GM12878 (cell line): ENCODE results near the gene CORO1C. TPM values are rescaled to one million over a fixed set of nuclear protein-coding genes. Genes with fewer than 3 reads are reported as not detected.

Source experiments
- ATAC-seq: fragments of 200-7000 bp; cut with Tn5 transposase; 3 replicates; pipeline ENCODE4 v1.9.1; 2020; ENCODE audit warnings: mild to moderate bottlenecking, moderate library complexity
- BruUV-seq: library from RNA; stranded (reverse); fragments of 400-500 nt; replicated peaks from 2 replicates; lab custom pipeline; 2021; lab: Mats Ljungman, UMichigan
- CTCF ChIA-PET: fragments of 300-600 bp; sonication (Branson Sonifier 250); formaldehyde crosslinking; extraction: SDS; loops from one replicate; lab custom pipeline; 2021; ENCODE audit warnings: inconsistent platforms; lab: Yijun Ruan, JAX
- POLR2A ChIA-PET: fragments of 350-600 bp; formaldehyde crosslinking; extraction: SDS; loops from one replicate; lab custom pipeline; 2021; ENCODE audit warnings: inconsistent platforms; lab: Charles Lee
- RAD21 ChIA-PET: fragments of 300-600 bp; sonication (Branson Sonifier 250); formaldehyde crosslinking; loops from one replicate; lab custom pipeline; 2023; ENCODE audit warnings: antibody characterized with exemption; ENCODE audit not compliant: unreplicated experiment; lab: Charles Lee
- SMC1A ChIA-PET: fragments of 300-600 bp; sonication (Branson Sonifier 250); formaldehyde crosslinking; loops from one replicate; lab custom pipeline; 2023; ENCODE audit not compliant: unreplicated experiment, uncharacterized antibody; lab: Charles Lee
- DNase-seq: peaks from one replicate; pipeline ENCODE4 v3.0.0-alpha.2; 2011; ENCODE audit warnings: low read depth, low spot score
- FAIRE-seq: peaks from 3 replicates; lab custom pipeline; 2011; peaks lifted over from hg19 to GRCh38; lab: Jason Lieb, UNC
- H2AFZ ChIP-seq: 2 replicates; pipeline ENCODE4 v1.6.0; 2011; ENCODE audit warnings: low read depth, low read length, control low read depth; ENCODE audit not compliant: control insufficient read depth
- H3K27ac ChIP-seq: 2 replicates; pipeline ENCODE4 v1.5.1; 2011; ENCODE audit warnings: control low read depth; ENCODE audit not compliant: control insufficient read depth, insufficient read depth
- H3K27me3 ChIP-seq, 2 experiments: replicated peaks in 1 of 2; 2 replicates each; pipeline versions ENCODE4 v1.6.0 to v1.6.1; 2011; ENCODE audit warnings: low read length in 1 of 2; ENCODE audit not compliant: control insufficient read depth in 2 of 2, insufficient read depth in 2 of 2
- H3K36me3 ChIP-seq, 2 experiments: 2 replicates each; pipeline ENCODE4 v1.5.1; 2011; ENCODE audit warnings: low read length in 1 of 2; ENCODE audit not compliant: control insufficient read depth in 2 of 2, insufficient read depth in 2 of 2
- H3K4me1 ChIP-seq: 2 replicates; pipeline ENCODE4 v1.6.1; 2011; ENCODE audit warnings: mild to moderate bottlenecking, low read length, moderate library complexity, mixed read lengths; ENCODE audit not compliant: control insufficient read depth, insufficient read depth
- H3K4me2 ChIP-seq: 2 replicates; pipeline ENCODE4 v1.6.0; 2011; ENCODE audit warnings: control low read depth; ENCODE audit not compliant: control insufficient read depth, insufficient read depth
- H3K4me3 ChIP-seq: fragments of 200-600 bp; sonication (generic); 2 replicates; pipeline ENCODE4 v1.5.1; 2016
- H3K79me2 ChIP-seq: 2 replicates; pipeline ENCODE4 v1.6.0; 2011; ENCODE audit warnings: low read length; ENCODE audit not compliant: control insufficient read depth, insufficient read depth
- H3K9ac ChIP-seq: 2 replicates; pipeline ENCODE4 v1.8.0; 2011; ENCODE audit warnings: low read length, control low read depth, mixed read lengths; ENCODE audit not compliant: control insufficient read depth, insufficient read depth
- H3K9me3 ChIP-seq: replicated peaks from 3 replicates; pipeline ENCODE4 v1.5.1; 2011; ENCODE audit warnings: mild to moderate bottlenecking, low read length; ENCODE audit not compliant: control insufficient read depth, insufficient read depth
- H4K20me1 ChIP-seq: 2 replicates; pipeline ENCODE4 v1.6.0; 2011; ENCODE audit not compliant: control insufficient read depth, insufficient read depth
- GABPA ChIP-seq: IDR thresholded peaks from 2 replicates; pipeline ENCODE4 v1.6.1; 2014; ENCODE audit warnings: antibody characterized with exemption, low read depth, mild to moderate bottlenecking, inconsistent platforms
- RAD21 ChIP-seq: IDR thresholded peaks from 2 replicates; pipeline ENCODE4 v1.6.1; 2011; ENCODE audit warnings: mild to moderate bottlenecking, low read depth, low read length, moderate library complexity; ENCODE audit not compliant: insufficient read depth
- SRF ChIP-seq, 2 experiments: IDR thresholded peaks; 2 replicates each; pipeline ENCODE4 v1.6.1; 2011; ENCODE audit warnings: low read depth in 2 of 2, low read length in 2 of 2, mild to moderate bottlenecking in 1 of 2, moderate library complexity in 1 of 2
- WGBS: methylation state at CpG from one replicate; pipeline ENCODE4 v1.1.6; 2016; ENCODE audit warnings: low lambda C conversion rate; ENCODE audit not compliant: insufficient replicate concordance, insufficient coverage; ENCODE audit errors: missing lambda C conversion rate; 5-methylcytosine and 5-hydroxymethylcytosine counted together
- in situ Hi-C: fragments of 300-500 bp; cut with MboI; formaldehyde crosslinking; loops from 9 replicates; pipeline ENCODE4 v1.14.3; 2018; ENCODE audit warnings: mixed read lengths
- intact Hi-C: fragments of 100-400 bp; cut with micrococcal nuclease; formaldehyde crosslinking; loops from one replicate; pipeline ENCODE4 v1.14.2; 2022; ENCODE audit not compliant: unreplicated experiment
- polyA plus RNA-seq, 11 experiments: library from polyadenylated mRNA; depleted of rRNA in 4 of 11; unstranded in 6 of 11; stranded (reverse) in 5 of 11; fragments of >200 nt; fragmentation: Nextera tagmentation in 4 of 11; fragmentation: Illumina TruSeq in 1 of 11; extraction: Ambion mirVana in 4 of 11; extraction: Trizol in 1 of 11; gene quantifications; 1 replicate in 1 of 11; 2 replicates in 10 of 11; pipeline versions ENCODE4 v1.2.1 to v1.2.3, GENCODE V29; 2011 to 2016; ENCODE audit warnings: inconsistent platforms in 2 of 11, missing spikeins in 2 of 11, low read depth in 1 of 11
- total RNA-seq, 4 experiments: library from RNA; depleted of rRNA in 3 of 4; stranded (reverse); fragments of >200 nt in 3 of 4; fragmentation: Illumina TruSeq in 1 of 4; extraction: Trizol in 1 of 4; gene quantifications; 2 replicates each; pipeline versions ENCODE4 v1.2.1 to v1.2.3, GENCODE V29; 2013 to 2021
- TF ChIP-seq, protein P1 (sequence below), 3 experiments: IDR thresholded peaks in 2 of 3; conservative IDR thresholded peaks in 1 of 3; 2 replicates each; pipeline ENCODE4 v1.5.1; 2011; ENCODE audit warnings: low read depth in 3 of 3, low read length in 3 of 3, mild to moderate bottlenecking in 3 of 3, control low read depth in 2 of 3, moderate library complexity in 2 of 3, inconsistent platforms in 1 of 3, mixed read lengths in 1 of 3; ENCODE audit not compliant: control insufficient read depth in 2 of 3, insufficient read depth in 1 of 3; ENCODE audit errors: extremely low read depth in 1 of 3

CORO1C gene
- total and polyA plus RNA-seq, 10 of the 15 experiments (the other 5 are each of a cell fraction or from before 2014, with no cell fraction given) = 52.7 to 254 (median 171) TPM

DNA sequence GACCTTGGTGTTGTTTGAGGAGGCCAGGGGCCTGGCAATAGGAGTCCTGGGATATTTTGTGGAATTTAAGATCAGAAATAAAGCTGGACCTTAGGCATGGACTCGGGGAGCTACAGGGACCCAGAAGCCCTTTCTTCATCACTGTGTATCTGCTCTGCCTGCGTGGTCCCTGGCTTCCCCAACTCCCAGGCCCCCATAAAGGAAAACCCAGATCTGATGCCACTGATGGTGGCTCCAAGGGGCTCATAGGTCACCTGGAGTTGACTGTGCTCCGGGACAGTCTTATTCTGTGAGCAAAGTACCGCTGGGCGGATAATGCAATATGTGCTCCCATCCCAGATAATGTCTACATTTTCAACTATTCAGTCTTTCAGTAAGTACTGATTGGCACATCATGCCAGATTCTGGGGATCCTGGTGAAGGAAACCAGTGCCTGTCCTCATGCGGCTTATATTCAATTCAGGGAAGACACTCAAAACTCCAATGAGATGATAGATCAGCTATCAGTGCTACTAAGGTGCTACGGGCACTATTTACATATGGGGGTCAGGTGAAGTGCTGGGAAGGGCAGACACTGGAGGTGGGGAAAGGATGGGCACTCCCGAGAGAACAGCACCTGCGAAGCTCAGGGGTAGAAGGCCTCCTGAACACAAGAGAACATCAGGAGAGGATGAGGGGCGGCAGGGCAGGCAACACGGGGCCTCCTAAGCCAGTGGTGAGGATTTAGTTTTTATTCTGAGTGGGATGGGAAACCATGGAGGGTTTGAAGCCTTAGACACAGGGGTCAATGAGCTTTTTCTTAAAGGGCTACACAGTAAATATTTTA is 92.1 kb downstream of the CORO1C start:
- intact Hi-C loops = loop anchor here (10.0 kb wide), 2 partner anchors 304 to 456 kb away; partner anchors contain the start of genes ALKBH2, CMKLR1 and UNG
- peaks cover 71% of the 10 kb centered on the region for H3K4me1 ChIP-seq
- SMC1A ChIA-PET = interaction anchor here (0.9 to 16.7 kb wide), 15 partner anchors 8 to 309 kb away, joined by 3 to 397 read pairs (median 4); partner anchors contain the start of genes ISCU and SART3

More for the DNA sequence above, 92.1 kb downstream of the CORO1C start:
- in situ Hi-C loops = loop anchor here (10.0 kb wide), 1 partner anchor 456 kb away; the partner anchor contains the start of genes ALKBH2 and UNG
- H3K9ac ChIP-seq = no peak overlapping the region
- CTCF ChIA-PET = interaction anchor here (0.5 to 17.2 kb wide), 7 partner anchors 9 to 187 kb away, joined by 3 to 244 read pairs (median 5); partner anchors contain the start of gene ISCU
- no peak for FAIRE-seq
- DNase-seq = no peak
- POLR2A ChIA-PET = interaction anchor here (1.2 to 10.5 kb wide), 6 partner anchors 9 to 218 kb away, joined by 3 to 199 read pairs (median 9); partner anchors contain the start of gene SSH1
- RAD21 ChIA-PET = interaction anchor here (0.7 to 17.3 kb wide), 7 partner anchors 8 to 184 kb away, joined by 3 to 413 read pairs (median 6); partner anchors contain the start of genes ISCU and SART3
- WGBS = 98% methylated on average over 11 of the region's 11 CpGs
- no peaks in the 10 kb centered on the region for H3K27me3 ChIP-seq
- H3K4me2 ChIP-seq = peak overlapping the region; percentile 34
- H4K20me1 ChIP-seq = no peaks in the 10 kb centered on the region
- TF ChIP-seq RAD21 (no peak), GABPA (no peak), SRF (IDR thresholded peaks at IDR 0.05; ENCODE audit: low read depth in 2 of 2, low read length in 2 of 2) (no peak)
- TF ChIP-seq, protein P1, sequence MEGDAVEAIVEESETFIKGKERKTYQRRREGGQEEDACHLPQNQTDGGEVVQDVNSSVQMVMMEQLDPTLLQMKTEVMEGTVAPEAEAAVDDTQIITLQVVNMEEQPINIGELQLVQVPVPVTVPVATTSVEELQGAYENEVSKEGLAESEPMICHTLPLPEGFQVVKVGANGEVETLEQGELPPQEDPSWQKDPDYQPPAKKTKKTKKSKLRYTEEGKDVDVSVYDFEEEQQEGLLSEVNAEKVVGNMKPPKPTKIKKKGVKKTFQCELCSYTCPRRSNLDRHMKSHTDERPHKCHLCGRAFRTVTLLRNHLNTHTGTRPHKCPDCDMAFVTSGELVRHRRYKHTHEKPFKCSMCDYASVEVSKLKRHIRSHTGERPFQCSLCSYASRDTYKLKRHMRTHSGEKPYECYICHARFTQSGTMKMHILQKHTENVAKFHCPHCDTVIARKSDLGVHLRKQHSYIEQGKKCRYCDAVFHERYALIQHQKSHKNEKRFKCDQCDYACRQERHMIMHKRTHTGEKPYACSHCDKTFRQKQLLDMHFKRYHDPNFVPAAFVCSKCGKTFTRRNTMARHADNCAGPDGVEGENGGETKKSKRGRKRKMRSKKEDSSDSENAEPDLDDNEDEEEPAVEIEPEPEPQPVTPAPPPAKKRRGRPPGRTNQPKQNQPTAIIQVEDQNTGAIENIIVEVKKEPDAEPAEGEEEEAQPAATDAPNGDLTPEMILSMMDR (IDR thresholded peaks at IDR 0.05 in 2 of 3, conservative IDR thresholded peaks at IDR 0.05 in 1 of 3; ENCODE audit: control insufficient read depth in 2 of 3, extremely low read depth in 1 of 3, insufficient read depth in 1 of 3, low read depth in 3 of 3, low read length in 3 of 3) = no peak
- TF ChIP-seq, all 136 proteins: peak for 0
- Histone ChIP-seq H2AFZ (no peak overlapping the region), H3K4me3 (no peak overlapping the region), H3K9me3 (no peaks in the 10 kb centered on the region), H3K36me3 (no peaks in the 10 kb centered on the region; a peak in 2 of 4 replicates), H3K79me2 (peaks cover 11% of the 10 kb centered on the region), H3K27ac (no peak overlapping the region)
- ATAC-seq = no peak
- no TSS peak for BruUV-seq
